H9 (cell line): ENCODE data around the gene NOVA1. TPM values are rescaled to one million over a fixed set of nuclear protein-coding genes. Genes with fewer than 3 reads are reported as not detected.

Experiments
- DNase-seq: peaks from one replicate; pipeline ENCODE4 v3.0.0-alpha.2; 2017
- H2AFZ ChIP-seq: one replicate; pipeline ENCODE4 v1.6.1; 2013; ENCODE audit warnings: mild to moderate bottlenecking, low read length, control low read depth, moderate library complexity
- H2AK5ac ChIP-seq: 2 replicates; pipeline ENCODE4 v1.6.1; 2013; ENCODE audit warnings: low read length, control low read depth, mixed read lengths; ENCODE audit not compliant: insufficient read length
- H2BK120ac ChIP-seq: one replicate; pipeline ENCODE4 v1.6.1; 2013; ENCODE audit warnings: low read depth, mild to moderate bottlenecking, low read length, control low read depth, inconsistent platforms; ENCODE audit not compliant: poor library complexity, severe bottlenecking
- H2BK12ac ChIP-seq: 2 replicates; pipeline ENCODE4 v1.6.1; 2013; ENCODE audit warnings: low read length, control low read depth, mixed read lengths, low read depth; ENCODE audit not compliant: insufficient read length
- H2BK15ac ChIP-seq: 2 replicates; pipeline ENCODE4 v1.6.1; 2013; ENCODE audit warnings: low read depth, low read length, control low read depth
- H2BK20ac ChIP-seq: one replicate; pipeline ENCODE4 v1.6.1; 2013; ENCODE audit warnings: low read depth, mild to moderate bottlenecking, low read length, control low read depth, inconsistent platforms; ENCODE audit not compliant: poor library complexity, severe bottlenecking
- H2BK5ac ChIP-seq: 2 replicates; pipeline ENCODE4 v1.6.1; 2013; ENCODE audit warnings: low read length, control low read depth, mixed read lengths; ENCODE audit not compliant: insufficient read length
- H3K14ac ChIP-seq: 2 replicates; pipeline ENCODE4 v1.6.1; 2013; ENCODE audit warnings: low read length, control low read depth; ENCODE audit not compliant: insufficient read depth
- H3K18ac ChIP-seq: 2 replicates; pipeline ENCODE4 v1.6.1; 2013; ENCODE audit warnings: low read depth, mild to moderate bottlenecking, mixed read lengths, low read length, control low read depth; ENCODE audit not compliant: insufficient read length
- H3K23ac ChIP-seq: 2 replicates; pipeline ENCODE4 v1.6.1; 2013; ENCODE audit warnings: low read length, control low read depth, mixed read lengths, low read depth; ENCODE audit not compliant: insufficient read length
- H3K23me2 ChIP-seq: 2 replicates; pipeline ENCODE4 v1.6.1; 2013; ENCODE audit warnings: low read depth, mild to moderate bottlenecking, mixed read lengths, low read length, control low read depth; ENCODE audit not compliant: insufficient read length, poor library complexity, severe bottlenecking
- H3K27ac ChIP-seq: 2 replicates; pipeline ENCODE4 v1.5.1; 2013; ENCODE audit warnings: low read length, control low read depth, mixed read lengths, low read depth; ENCODE audit not compliant: insufficient read length
- H3K27me3 ChIP-seq: 2 replicates; pipeline ENCODE4 v1.6.1; 2013; ENCODE audit warnings: low read length, control low read depth, inconsistent platforms; ENCODE audit not compliant: insufficient read depth
- H3K4ac ChIP-seq: 2 replicates; pipeline ENCODE4 v1.6.1; 2013; ENCODE audit warnings: low read depth, mild to moderate bottlenecking, control low read depth, inconsistent platforms, low read length, moderate library complexity
- H3K4me1 ChIP-seq: 2 replicates; pipeline ENCODE4 v1.6.1; 2013; ENCODE audit warnings: low read length, control low read depth, inconsistent platforms; ENCODE audit not compliant: insufficient read depth
- H3K4me2 ChIP-seq: 2 replicates; pipeline ENCODE4 v1.6.1; 2013; ENCODE audit warnings: low read length, control low read depth, mixed read lengths; ENCODE audit not compliant: insufficient read length, insufficient read depth
- H3K56ac ChIP-seq: 2 replicates; pipeline ENCODE4 v1.6.1; 2013; ENCODE audit warnings: low read depth, mild to moderate bottlenecking, mixed read lengths, low read length, control low read depth; ENCODE audit not compliant: insufficient read length
- H3K79me1 ChIP-seq: 2 replicates; pipeline ENCODE4 v1.6.1; 2013; ENCODE audit warnings: low read depth, mild to moderate bottlenecking, moderate library complexity, low read length, control low read depth, inconsistent platforms; ENCODE audit not compliant: insufficient read depth, poor library complexity, severe bottlenecking
- H3K79me2 ChIP-seq: 2 replicates; pipeline ENCODE4 v1.6.1; 2013; ENCODE audit warnings: low read length, control low read depth, inconsistent platforms; ENCODE audit not compliant: insufficient read depth
- H3K9ac ChIP-seq: 2 replicates; pipeline ENCODE4 v1.6.1; 2013; ENCODE audit warnings: low read length, control low read depth, mixed read lengths; ENCODE audit not compliant: insufficient read length; ENCODE audit errors: extremely low read depth
- H3K9me3 ChIP-seq: one replicate; pipeline ENCODE4 v1.6.1; 2013; ENCODE audit warnings: low read depth, low read length, inconsistent platforms; ENCODE audit not compliant: control insufficient read depth
- H3T11ph ChIP-seq: one replicate; pipeline ENCODE4 v1.6.1; 2013; ENCODE audit warnings: mild to moderate bottlenecking, low read length, control low read depth, inconsistent platforms
- H4K20me1 ChIP-seq: one replicate; pipeline ENCODE4 v1.6.1; 2013; ENCODE audit not compliant: control insufficient read depth, insufficient read length, insufficient read depth
- H4K5ac ChIP-seq: 2 replicates; pipeline ENCODE4 v1.6.1; 2013; ENCODE audit warnings: low read depth, mild to moderate bottlenecking, mixed read lengths, low read length, control low read depth; ENCODE audit not compliant: insufficient read length
- H4K8ac ChIP-seq: replicated peaks from 2 replicates; pipeline ENCODE4 v1.6.1; 2013; ENCODE audit warnings: low read length, control low read depth, mixed read lengths, low read depth; ENCODE audit not compliant: insufficient read length
- H4K91ac ChIP-seq: 2 replicates; pipeline ENCODE4 v1.6.1; 2013; ENCODE audit warnings: low read depth, mild to moderate bottlenecking, moderate library complexity, mixed read lengths, low read length, control low read depth; ENCODE audit not compliant: insufficient read length
- H3K27ac Mint-ChIP-seq, 3 experiments: 2 replicates in 2 of 3; 3 replicates in 1 of 3; pipeline ENCODE4 v1.8.0; 2020 to 2021; ENCODE audit warnings: mixed read lengths in 3 of 3, mild to moderate bottlenecking in 1 of 3, moderate library complexity in 1 of 3
- H3K27me3 Mint-ChIP-seq: 2 replicates; pipeline ENCODE4 v1.8.0; 2021; ENCODE audit warnings: low read depth, mild to moderate bottlenecking, moderate library complexity, mixed read lengths
- H3K36me3 Mint-ChIP-seq, 3 experiments: 2 replicates in 2 of 3; 3 replicates in 1 of 3; pipeline ENCODE4 v1.8.0; 2020 to 2021; ENCODE audit warnings: low read depth in 3 of 3, mixed read lengths in 3 of 3; ENCODE audit not compliant: insufficient read depth in 1 of 3
- H3K4me1 Mint-ChIP-seq, 2 experiments: 2 replicates each; pipeline ENCODE4 v1.8.0; 2020; ENCODE audit warnings: mixed read lengths in 2 of 2
- H3K4me3 Mint-ChIP-seq, 2 experiments: 2 replicates in 1 of 2; 3 replicates in 1 of 2; pipeline ENCODE4 v1.8.0; 2020 to 2021; ENCODE audit warnings: mild to moderate bottlenecking in 2 of 2, mixed read lengths in 2 of 2, moderate library complexity in 1 of 2
- H3K9me3 Mint-ChIP-seq, 2 experiments: 2 replicates in 1 of 2; 3 replicates in 1 of 2; pipeline ENCODE4 v1.8.0; 2020; ENCODE audit warnings: mild to moderate bottlenecking in 2 of 2, mixed read lengths in 2 of 2, moderate library complexity in 1 of 2
- CTCF ChIP-seq: fragments of 200-600 bp; sonication (generic); conservative IDR thresholded peaks from 3 replicates; pipeline ENCODE4 v1.8.0; 2021; ENCODE audit warnings: antibody characterized with exemption, mild to moderate bottlenecking
- WGBS: extraction: QIAGEN DNeasy Blood & Tissue Kit; methylation state at CpG from one replicate; pipeline ENCODE4 v1.1.7; 2013; ENCODE audit warnings: missing lambda C conversion rate, low lambda C conversion rate, mixed read lengths; ENCODE audit not compliant: insufficient read length; ENCODE audit errors: extremely low coverage; 5-methylcytosine and 5-hydroxymethylcytosine counted together
- total RNA-seq: library from RNA; stranded (reverse); gene quantifications from 2 replicates; pipeline ENCODE4 v1.2.1, GENCODE V29; 2021

Gene NOVA1
- total RNA-seq, 1 experiment from 2014 or later, result 13.8 TPM

GRCh38 chr14:26486922-26487321 lies 110.9 kb downstream of the NOVA1 start:
- no peaks in the 10 kb centered on the region for H3K23me2 ChIP-seq
- no peak overlapping the region for H2BK20ac ChIP-seq
- no peak overlapping the region for H3K14ac ChIP-seq
- no peak overlapping the region for H2AFZ ChIP-seq
- no peak overlapping the region for H2AK5ac ChIP-seq
- no peaks in the 10 kb centered on the region for H3K4me1 ChIP-seq
- H3K79me1 ChIP-seq, result no peaks in the 10 kb centered on the region
- no peak overlapping the region for H2BK5ac ChIP-seq
- H4K20me1 ChIP-seq, result no peaks in the 10 kb centered on the region
- no peak overlapping the region for H3K18ac ChIP-seq
- no peaks in the 10 kb centered on the region for H3K4me1 Mint-ChIP-seq
- no peak for DNase-seq
- H3K36me3 Mint-ChIP-seq, result peaks cover 1 to 4% (median 2%) of the 10 kb centered on the region in 3 experiments; a peak in 3 of 7 replicates
- H3K27ac ChIP-seq, result no peak overlapping the region
- no peak overlapping the region for H3K4me2 ChIP-seq
- H3K9me3 ChIP-seq, result no peaks in the 10 kb centered on the region
- H3T11ph ChIP-seq, result no peak overlapping the region
- H4K8ac ChIP-seq, result no peak overlapping the region
- no peak overlapping the region for H4K91ac ChIP-seq
- H3K27ac Mint-ChIP-seq, result no peak overlapping the region
- H2BK120ac ChIP-seq, result no peak overlapping the region
- H4K5ac ChIP-seq, result no peak overlapping the region
- no peak overlapping the region for H3K4me3 Mint-ChIP-seq
- H3K79me2 ChIP-seq, result no peaks in the 10 kb centered on the region
- no peaks in the 10 kb centered on the region for H3K27me3 ChIP-seq
- H3K27me3 Mint-ChIP-seq, result no peaks in the 10 kb centered on the region
- no peak overlapping the region for H2BK15ac ChIP-seq
- no CpG with 5 or more reads among the region's 3 CpGs for WGBS
- H3K4ac ChIP-seq, result no peak overlapping the region
- H3K56ac ChIP-seq, result no peak overlapping the region
- H2BK12ac ChIP-seq, result no peak overlapping the region
- no peak for TF ChIP-seq CTCF
- no peak overlapping the region for H3K9ac ChIP-seq
- H3K9me3 Mint-ChIP-seq, result no peaks in the 10 kb centered on the region
- no peak overlapping the region for H3K23ac ChIP-seq
